Hepatocyte (in vitro differentiated cells): ENCODE data around the gene ZNF445.

ENCODE experiments used
- CTCF ChIP-seq: fragments of 200-600 bp; sonication (generic); IDR thresholded peaks from 2 replicates; pipeline ENCODE4 v1.5.1; 2016; ENCODE audit warnings: antibody characterized with exemption, mild to moderate bottlenecking; ENCODE audit not compliant: poor library complexity
- EZH2 ChIP-seq: fragments of 200-600 bp; sonication (generic); IDR thresholded peaks from 2 replicates; pipeline ENCODE4 v1.6.1; 2016; ENCODE audit warnings: antibody characterized with exemption, mild to moderate bottlenecking, borderline replicate concordance
- EZH2phosphoT487 ChIP-seq: fragments of 200-600 bp; sonication (generic); IDR thresholded peaks from one replicate; pipeline ENCODE4 v1.6.1; 2018; ENCODE audit warnings: antibody characterized with exemption, mild to moderate bottlenecking, low read depth, moderate library complexity; ENCODE audit not compliant: unreplicated experiment, severe bottlenecking

- TF ChIP-seq CTCF (no peak), EZH2phosphoT487 (no peak), EZH2 (no peak)
These were observed 23.2 kb downstream of the ZNF445 start for GRCh38 chr3:44454258-44454657.
